ENCODE data around the gene KIAA0586.

GRCh38 chr14:58463147-58463546 lies 35.6 kb downstream of the KIAA0586 start:
- no peak for TF ChIP-seq CTCF (IDR thresholded peaks at IDR 0.05)
- TF ChIP-seq POLR2A (IDR thresholded peaks at IDR 0.05; ENCODE audit: low read depth), result no peak
- TF ChIP-seq POLR2AphosphoS5 (IDR thresholded peaks at IDR 0.05), result no peak
- TF ChIP-seq EP300 (IDR thresholded peaks at IDR 0.05), result no peak
